PC-3 (cell line): ENCODE data around the gene SSTR5. TPM values are rescaled to one million over a fixed set of nuclear protein-coding genes. Genes with fewer than 3 reads are reported as not detected.

ENCODE experiments used
- ATAC-seq: fragments of 200-7000 bp; cut with Tn5 transposase; 2 replicates; pipeline ENCODE4 v1.9.1; 2020; ENCODE audit warnings: mild to moderate bottlenecking, moderate library complexity
- BruUV-seq: library from RNA; stranded (reverse); fragments of 400-500 nt; replicated peaks from 2 replicates; lab custom pipeline; 2021; lab: Mats Ljungman, UMichigan
- CTCF ChIA-PET: fragments of 300-600 bp; sonication (Branson Sonifier 250); formaldehyde crosslinking; loops from one replicate; lab custom pipeline; 2022; ENCODE audit warnings: antibody characterized with exemption; lab: Charles Lee
- POLR2A ChIA-PET: fragments of 300-600 bp; sonication (Branson Sonifier 250); formaldehyde crosslinking; loops from one replicate; lab custom pipeline; 2022; ENCODE audit warnings: antibody characterized with exemption; ENCODE audit not compliant: unreplicated experiment; lab: Charles Lee
- DNase-seq: peaks from one replicate; pipeline ENCODE4 v3.0.0-alpha.2; 2015
- H2AFZ ChIP-seq: fragments of 300-600 bp; sonication (generic); 2 replicates; pipeline ENCODE4 v1.6.0; 2016; ENCODE audit warnings: antibody characterized with exemption, low read length
- H3F3A ChIP-seq: fragments of 300-600 bp; sonication (generic); one replicate; pipeline ENCODE4 v1.6.0; 2017; ENCODE audit warnings: antibody characterized with exemption, low read length, control low read depth, mild to moderate bottlenecking; ENCODE audit not compliant: unreplicated experiment
- H3K27ac ChIP-seq: fragments of 300-600 bp; sonication (generic); 2 replicates; pipeline ENCODE4 v1.5.1; 2016; ENCODE audit warnings: mild to moderate bottlenecking, low read length
- H3K27me3 ChIP-seq: fragments of 300-600 bp; sonication (generic); 2 replicates; pipeline ENCODE4 v1.6.1; 2016; ENCODE audit warnings: low read length, mixed read lengths
- H3K36me3 ChIP-seq: fragments of 300-600 bp; sonication (generic); 2 replicates; pipeline ENCODE4 v1.6.1; 2016; ENCODE audit warnings: low read depth, mixed run types, low read length, mixed read lengths
- H3K4me1 ChIP-seq: fragments of 300-600 bp; sonication (generic); 2 replicates; pipeline ENCODE4 v1.5.1; 2016; ENCODE audit warnings: low read length; ENCODE audit not compliant: insufficient read depth
- H3K4me2 ChIP-seq: fragments of 300-600 bp; sonication (generic); 2 replicates; pipeline ENCODE4 v1.6.0; 2016; ENCODE audit warnings: low read length
- H3K4me3 ChIP-seq: fragments of 300-600 bp; sonication (generic); 2 replicates; pipeline ENCODE4 v1.5.1; 2016; ENCODE audit warnings: mild to moderate bottlenecking, low read length, mixed read lengths
- H3K79me2 ChIP-seq: fragments of 300-600 bp; sonication (generic); 2 replicates; pipeline ENCODE4 v1.6.1; 2017; ENCODE audit warnings: low read length, mixed read lengths
- H3K9ac ChIP-seq: fragments of 300-600 bp; sonication (generic); 2 replicates; pipeline ENCODE4 v1.6.0; 2016; ENCODE audit warnings: mild to moderate bottlenecking, low read length
- H3K9me2 ChIP-seq: fragments of 300-600 bp; sonication (generic); replicated peaks from 2 replicates; pipeline ENCODE4 v1.6.1; 2016; ENCODE audit warnings: mixed run types, low read length, mixed read lengths
- H3K9me3 ChIP-seq: fragments of 300-600 bp; sonication (generic); 2 replicates; pipeline ENCODE4 v1.6.1; 2016; ENCODE audit warnings: low read length, mixed read lengths
- H4K20me1 ChIP-seq: fragments of 300-600 bp; sonication (generic); 2 replicates; pipeline ENCODE4 v1.6.1; 2016; ENCODE audit warnings: low read length, mixed read lengths
- EZH2 ChIP-seq: fragments of 300-600 bp; sonication (generic); IDR thresholded peaks from one replicate; pipeline ENCODE4 v1.6.1; 2017; ENCODE audit warnings: antibody characterized with exemption, mild to moderate bottlenecking, low read length; ENCODE audit not compliant: unreplicated experiment
- EZH2phosphoT487 ChIP-seq: fragments of 300-600 bp; sonication (generic); IDR thresholded peaks from 2 replicates; pipeline ENCODE4 v1.6.1; 2018; ENCODE audit warnings: mild to moderate bottlenecking, antibody characterized with exemption, low read length, borderline replicate concordance
- intact Hi-C: fragments of 100-400 bp; cut with micrococcal nuclease; formaldehyde crosslinking; loops from 2 replicates; pipeline ENCODE4 v1.9.0; 2023
- total RNA-seq: library from RNA; depleted of rRNA; stranded (reverse); fragments of >200 nt; gene quantifications from 2 replicates; pipeline ENCODE4 v1.2.3, GENCODE V29; 2014
- TF ChIP-seq, protein P1 (sequence below): fragments of 300-600 bp; sonication (generic); conservative IDR thresholded peaks from 2 replicates; pipeline ENCODE4 v1.5.1; 2017; ENCODE audit warnings: antibody characterized with exemption, low read depth, mild to moderate bottlenecking, low read length

The SSTR5 gene
- total RNA-seq, 1 experiment from 2014 or later, result 0.51 TPM

GRCh38 chr16:1050516-1050915, 22.0 kb upstream of the SSTR5 start:
- no peak for DNase-seq
- CTCF ChIA-PET, result no interaction called here
- no TSS peak for BruUV-seq
- no peak overlapping the region for H3K4me2 ChIP-seq
- H3K79me2 ChIP-seq, result no peaks in the 10 kb centered on the region
- H2AFZ ChIP-seq, result no peak overlapping the region
- POLR2A ChIA-PET, result no interaction called here
- TF ChIP-seq, protein P1, sequence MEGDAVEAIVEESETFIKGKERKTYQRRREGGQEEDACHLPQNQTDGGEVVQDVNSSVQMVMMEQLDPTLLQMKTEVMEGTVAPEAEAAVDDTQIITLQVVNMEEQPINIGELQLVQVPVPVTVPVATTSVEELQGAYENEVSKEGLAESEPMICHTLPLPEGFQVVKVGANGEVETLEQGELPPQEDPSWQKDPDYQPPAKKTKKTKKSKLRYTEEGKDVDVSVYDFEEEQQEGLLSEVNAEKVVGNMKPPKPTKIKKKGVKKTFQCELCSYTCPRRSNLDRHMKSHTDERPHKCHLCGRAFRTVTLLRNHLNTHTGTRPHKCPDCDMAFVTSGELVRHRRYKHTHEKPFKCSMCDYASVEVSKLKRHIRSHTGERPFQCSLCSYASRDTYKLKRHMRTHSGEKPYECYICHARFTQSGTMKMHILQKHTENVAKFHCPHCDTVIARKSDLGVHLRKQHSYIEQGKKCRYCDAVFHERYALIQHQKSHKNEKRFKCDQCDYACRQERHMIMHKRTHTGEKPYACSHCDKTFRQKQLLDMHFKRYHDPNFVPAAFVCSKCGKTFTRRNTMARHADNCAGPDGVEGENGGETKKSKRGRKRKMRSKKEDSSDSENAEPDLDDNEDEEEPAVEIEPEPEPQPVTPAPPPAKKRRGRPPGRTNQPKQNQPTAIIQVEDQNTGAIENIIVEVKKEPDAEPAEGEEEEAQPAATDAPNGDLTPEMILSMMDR, result no peak
- no peak for TF ChIP-seq EZH2
- TF ChIP-seq EZH2phosphoT487, result no peak
- H3F3A ChIP-seq, result no peaks in the 10 kb centered on the region
- H3K4me3 ChIP-seq, result no peak overlapping the region
- intact Hi-C loops, result no loop called here
- H3K36me3 ChIP-seq, result no peaks in the 10 kb centered on the region
- H3K9me3 ChIP-seq, result no peaks in the 10 kb centered on the region
- ATAC-seq, result no peak
- no peaks in the 10 kb centered on the region for H3K9me2 ChIP-seq
- no peak overlapping the region for H3K27ac ChIP-seq
- H3K27me3 ChIP-seq, result no peaks in the 10 kb centered on the region
- no peaks in the 10 kb centered on the region for H3K4me1 ChIP-seq
- no peaks in the 10 kb centered on the region for H4K20me1 ChIP-seq
- no peak overlapping the region for H3K9ac ChIP-seq

DNA sequence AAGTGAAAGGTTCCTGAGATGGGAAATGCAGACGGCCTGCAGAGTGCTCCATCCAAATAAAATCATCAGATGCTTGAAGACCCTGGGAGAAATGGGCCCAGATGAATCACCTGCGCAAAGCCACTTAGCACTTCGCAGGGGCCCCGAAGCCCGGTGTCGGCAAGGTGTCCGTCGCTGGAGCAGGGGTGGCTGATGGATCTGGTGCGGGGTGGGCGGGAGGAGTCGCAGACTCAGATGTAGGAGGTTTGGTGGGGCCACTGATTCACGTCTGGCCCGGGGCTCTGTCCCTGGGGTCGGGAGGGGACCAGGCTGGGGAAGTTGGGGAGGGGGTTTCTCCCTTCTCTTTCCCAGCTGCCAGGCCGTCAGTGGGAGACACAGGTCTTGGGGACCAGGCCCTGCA, 21.6 kb upstream of the SSTR5 start:
- Histone ChIP-seq H3K9me3 (no peaks in the 10 kb centered on the region), H3K36me3 (no peaks in the 10 kb centered on the region), H3K9me2 (no peaks in the 10 kb centered on the region), H3K27me3 (no peaks in the 10 kb centered on the region), H3K27ac (no peak overlapping the region), H3K4me3 (no peak overlapping the region), H3K4me2 (no peak overlapping the region), H3K4me1 (no peaks in the 10 kb centered on the region), H3K79me2 (no peaks in the 10 kb centered on the region), H3K9ac (no peak overlapping the region), H4K20me1 (no peaks in the 10 kb centered on the region), H2AFZ (no peak overlapping the region), H3F3A (no peaks in the 10 kb centered on the region)
- CTCF ChIA-PET, result no interaction called here
- ATAC-seq (no peak), DNase-seq (no peak)
- intact Hi-C loops, result no loop called here
- POLR2A ChIA-PET, result no interaction called here
- TF ChIP-seq, protein P1, result no peak
- no peak for TF ChIP-seq EZH2phosphoT487
- no TSS peak for BruUV-seq

- POLR2A ChIA-PET, result no interaction called here
- no TSS peak for BruUV-seq
- H3K9me3 ChIP-seq, result no peaks in the 10 kb centered on the region
- no peaks in the 10 kb centered on the region for H3K36me3 ChIP-seq
- no peak overlapping the region for H3K4me2 ChIP-seq
- intact Hi-C loops, result no loop called here
- no peak overlapping the region for H2AFZ ChIP-seq
- H3K9ac ChIP-seq, result no peak overlapping the region
- H3K9me2 ChIP-seq, result no peaks in the 10 kb centered on the region
- no peaks in the 10 kb centered on the region for H3F3A ChIP-seq
- ATAC-seq (no peak), DNase-seq (no peak)
- no peaks in the 10 kb centered on the region for H4K20me1 ChIP-seq
- TF ChIP-seq, protein P1, result no peak
- no peak for TF ChIP-seq EZH2phosphoT487
- no peak for TF ChIP-seq EZH2
- H3K4me1 ChIP-seq, result no peaks in the 10 kb centered on the region
- no peaks in the 10 kb centered on the region for H3K79me2 ChIP-seq
- no peak overlapping the region for H3K27ac ChIP-seq
- CTCF ChIA-PET, result no interaction called here
- H3K4me3 ChIP-seq, result no peak overlapping the region
- H3K27me3 ChIP-seq, result no peaks in the 10 kb centered on the region
Measured at GRCh38 chr16:1051446-1051845, 21.1 kb upstream of the SSTR5 start.
